NCI-H2107 treated with DMSO at 0.1 percent for 48 hours (cell line): ENCODE data around the gene ANKRD2.
"Not testable (repeated sequence)": the region's sequence is repeated elsewhere in the genome, so short reads cannot be mapped to it uniquely, and the experiment has no call there.

Source experiments
- DNase-seq: peaks from one replicate; lab custom pipeline; 2025; ENCODE audit not compliant: unreplicated experiment; lab: John Stamatoyannopoulos, UW

ANKRD2 gene, protein sequence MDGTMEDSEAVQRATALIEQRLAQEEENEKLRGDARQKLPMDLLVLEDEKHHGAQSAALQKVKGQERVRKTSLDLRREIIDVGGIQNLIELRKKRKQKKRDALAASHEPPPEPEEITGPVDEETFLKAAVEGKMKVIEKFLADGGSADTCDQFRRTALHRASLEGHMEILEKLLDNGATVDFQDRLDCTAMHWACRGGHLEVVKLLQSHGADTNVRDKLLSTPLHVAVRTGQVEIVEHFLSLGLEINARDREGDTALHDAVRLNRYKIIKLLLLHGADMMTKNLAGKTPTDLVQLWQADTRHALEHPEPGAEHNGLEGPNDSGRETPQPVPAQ

DNA sequence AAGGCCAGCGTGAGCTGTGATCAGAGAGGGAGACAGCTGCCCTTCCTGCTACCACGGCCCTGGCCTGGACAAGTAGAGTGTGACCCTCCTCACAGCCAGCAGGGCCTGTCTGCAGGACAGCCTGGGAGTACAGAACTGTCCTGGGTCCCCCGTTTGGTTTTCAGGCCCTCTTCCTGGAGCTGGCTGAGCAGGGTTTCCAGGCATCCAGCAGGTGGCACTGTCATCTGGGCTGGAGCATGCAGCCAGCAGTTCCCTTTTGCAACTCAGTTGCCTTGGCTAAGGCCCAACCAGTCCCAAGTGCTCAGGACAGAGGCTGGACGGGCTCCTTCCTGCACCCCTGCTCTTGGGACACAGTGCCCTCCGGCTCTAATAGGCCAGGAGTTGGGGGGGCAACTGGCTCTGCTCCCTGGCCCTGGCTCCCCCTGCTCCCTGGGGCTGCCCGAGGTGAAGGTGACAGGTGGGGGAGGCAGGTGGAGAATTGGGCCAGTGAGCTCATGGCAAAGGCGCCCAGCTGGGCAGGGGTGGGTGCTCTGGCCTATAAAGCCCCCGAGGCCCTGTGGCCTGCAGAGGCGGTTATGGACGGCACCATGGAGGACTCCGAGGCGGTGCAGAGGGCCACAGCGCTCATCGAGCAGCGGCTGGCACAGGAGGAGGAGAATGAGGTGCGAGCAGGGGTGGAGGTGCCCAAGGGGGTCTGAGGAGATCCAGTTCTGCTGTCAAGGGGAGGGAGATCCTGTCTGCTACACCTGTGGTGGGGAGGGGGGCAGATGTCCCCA is at the start of gene ANKRD2:
Gene ANKRD2, plus strand, starts transcription at position 566 of the 776 bp plus-strand sequence. Its CDS starts 10 bp downstream, at position 576.
- DNase-seq, result peak; percentile 1

DNA sequence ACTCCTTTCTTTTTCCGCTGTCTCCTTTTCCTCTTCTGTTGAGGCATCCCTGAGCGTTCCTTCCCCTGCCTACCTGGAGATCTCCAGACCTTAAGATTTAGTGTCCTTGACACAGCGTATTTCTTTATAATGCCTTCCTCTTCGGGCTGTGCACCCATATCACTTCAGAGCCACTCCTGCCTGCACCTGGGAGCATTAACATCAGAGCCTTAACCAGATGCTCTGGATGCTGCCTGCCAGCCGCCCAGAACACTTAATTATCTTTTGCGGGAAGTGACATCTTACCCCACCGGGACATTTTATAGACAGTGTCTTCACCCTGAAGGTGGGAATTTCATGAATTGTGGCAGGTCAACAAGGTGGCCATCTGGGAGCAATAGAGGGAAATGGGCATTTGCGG is 49.6 kb upstream of the ANKRD2 start:
- no peak for DNase-seq

DNA sequence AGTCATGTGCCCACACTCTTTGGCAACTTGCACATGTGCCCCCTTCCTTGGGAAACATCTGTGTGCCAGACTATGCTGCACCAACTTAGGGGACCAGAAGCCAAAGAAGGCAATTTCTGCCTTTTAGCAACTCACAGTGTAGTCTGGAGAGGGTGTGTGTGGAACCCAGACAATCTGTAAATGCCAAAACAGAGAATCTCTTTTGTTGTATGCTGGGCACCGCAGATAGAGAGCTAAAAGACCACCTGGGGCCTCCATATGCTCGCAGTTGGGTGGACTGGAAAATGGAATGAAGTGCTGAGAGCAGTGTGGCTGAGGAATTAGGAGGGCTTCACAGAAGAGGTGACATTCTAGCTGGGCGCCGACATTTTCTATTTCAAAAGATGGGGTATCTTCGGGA is 47.5 kb upstream of the ANKRD2 start:
- DNase-seq, result no peak

DNA sequence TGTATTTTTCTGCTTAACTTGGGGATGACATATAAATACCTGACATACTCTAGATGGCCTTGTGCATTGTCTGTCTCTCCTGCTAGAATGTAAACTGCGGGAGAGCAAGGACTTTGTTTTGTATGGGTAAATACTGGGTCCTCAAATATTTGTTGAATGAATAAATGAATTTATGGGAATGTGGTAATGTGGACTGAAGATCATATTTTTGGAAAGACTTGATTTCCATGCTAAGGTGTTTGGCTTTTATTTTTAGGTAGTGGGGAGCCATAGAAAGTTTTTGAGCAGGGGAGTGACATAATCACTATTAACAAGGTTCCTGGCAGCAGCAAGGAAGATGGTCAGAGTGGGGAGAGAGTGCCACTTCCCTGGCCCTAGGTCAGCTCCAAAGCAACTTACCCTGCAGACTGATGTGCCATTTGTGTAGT is 46.9 kb upstream of the ANKRD2 start:
- DNase-seq, result no peak

DNA sequence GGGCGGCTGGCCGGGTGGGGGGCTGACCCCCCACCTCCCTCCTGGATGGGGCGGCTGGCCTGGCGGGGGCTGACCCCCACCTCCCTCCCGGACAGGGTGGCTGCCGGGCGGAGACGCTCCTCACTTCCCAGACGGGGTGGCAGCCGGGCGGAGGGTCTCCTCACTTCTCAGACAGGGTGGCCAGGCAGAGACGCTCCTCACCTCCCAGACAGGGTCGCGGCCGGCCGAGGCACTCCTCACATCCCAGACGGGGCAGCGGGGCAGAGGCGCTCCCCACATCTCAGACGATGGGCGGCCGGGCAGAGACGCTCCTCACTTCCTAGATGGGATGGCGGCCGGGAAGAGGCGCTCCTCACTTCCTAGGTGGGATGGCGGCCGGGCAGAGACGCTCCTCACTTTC is 43.7 kb upstream of the ANKRD2 start:
- DNase-seq, result not testable (repeated sequence)

DNA sequence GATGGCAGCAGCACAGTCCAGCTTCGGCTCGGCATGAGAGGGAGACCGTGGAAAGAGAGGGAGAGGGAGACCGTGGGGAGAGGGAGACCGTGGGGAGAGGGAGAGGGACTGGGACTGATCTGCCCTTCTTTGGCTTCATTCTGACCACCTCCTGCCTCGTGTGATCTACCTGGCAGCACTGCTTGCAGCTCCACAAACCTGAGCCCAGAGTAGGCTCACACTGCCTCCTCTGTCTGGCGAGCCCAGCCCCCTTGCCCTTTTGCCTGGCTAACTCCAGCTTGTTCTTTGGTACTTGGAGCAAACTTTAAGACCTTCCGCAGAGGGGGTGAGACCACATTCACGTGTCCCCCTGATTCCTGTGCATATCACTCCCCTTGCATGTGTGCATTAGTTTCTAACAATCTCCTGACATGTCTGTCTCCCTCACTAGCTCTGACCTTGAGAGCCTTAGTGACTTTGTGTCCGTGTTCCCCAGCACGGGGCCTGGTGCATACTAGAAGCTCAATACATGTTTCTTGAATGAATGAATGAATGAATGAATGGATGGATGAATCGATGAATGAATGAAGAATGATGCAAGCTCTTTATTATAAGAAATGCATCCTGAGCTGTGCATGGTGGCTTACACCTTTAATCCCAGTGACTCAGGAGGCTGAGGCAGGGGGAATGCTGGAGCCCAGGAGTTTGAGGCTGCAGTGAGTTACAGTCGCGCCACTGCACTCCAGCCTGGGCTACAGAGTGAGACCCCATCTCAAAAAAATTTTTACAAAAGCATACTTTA is 42.7 kb upstream of the ANKRD2 start:
- no peak for DNase-seq

DNA sequence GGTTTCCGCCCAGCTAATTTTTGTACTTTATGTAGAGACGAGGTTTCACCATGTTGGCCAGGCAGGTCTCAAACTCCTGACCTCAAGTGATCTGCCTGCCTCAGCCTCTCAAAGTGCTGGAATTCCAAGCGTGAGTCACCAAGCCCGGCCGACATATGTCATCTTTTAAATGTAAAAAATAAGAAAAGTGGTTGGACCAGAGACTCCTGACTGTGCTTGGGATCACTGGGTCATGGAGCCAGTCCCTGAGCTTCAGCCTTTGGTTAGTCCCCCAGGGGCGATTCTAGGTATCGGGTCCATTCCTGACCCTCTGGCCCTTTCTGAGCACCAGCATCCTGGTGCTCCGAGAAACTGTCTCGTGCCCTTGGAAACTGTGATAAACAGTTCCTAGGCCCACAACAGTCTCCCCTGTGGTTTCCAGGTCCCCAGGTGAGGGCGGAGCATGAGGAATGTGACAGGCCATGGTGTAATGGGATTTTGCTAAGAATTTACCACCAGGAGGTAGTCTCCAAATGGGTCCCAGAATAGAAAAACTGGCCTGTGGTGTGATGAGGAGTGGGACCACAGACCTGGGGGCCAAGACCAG is 41.1 kb upstream of the ANKRD2 start:
- no peak for DNase-seq

DNA sequence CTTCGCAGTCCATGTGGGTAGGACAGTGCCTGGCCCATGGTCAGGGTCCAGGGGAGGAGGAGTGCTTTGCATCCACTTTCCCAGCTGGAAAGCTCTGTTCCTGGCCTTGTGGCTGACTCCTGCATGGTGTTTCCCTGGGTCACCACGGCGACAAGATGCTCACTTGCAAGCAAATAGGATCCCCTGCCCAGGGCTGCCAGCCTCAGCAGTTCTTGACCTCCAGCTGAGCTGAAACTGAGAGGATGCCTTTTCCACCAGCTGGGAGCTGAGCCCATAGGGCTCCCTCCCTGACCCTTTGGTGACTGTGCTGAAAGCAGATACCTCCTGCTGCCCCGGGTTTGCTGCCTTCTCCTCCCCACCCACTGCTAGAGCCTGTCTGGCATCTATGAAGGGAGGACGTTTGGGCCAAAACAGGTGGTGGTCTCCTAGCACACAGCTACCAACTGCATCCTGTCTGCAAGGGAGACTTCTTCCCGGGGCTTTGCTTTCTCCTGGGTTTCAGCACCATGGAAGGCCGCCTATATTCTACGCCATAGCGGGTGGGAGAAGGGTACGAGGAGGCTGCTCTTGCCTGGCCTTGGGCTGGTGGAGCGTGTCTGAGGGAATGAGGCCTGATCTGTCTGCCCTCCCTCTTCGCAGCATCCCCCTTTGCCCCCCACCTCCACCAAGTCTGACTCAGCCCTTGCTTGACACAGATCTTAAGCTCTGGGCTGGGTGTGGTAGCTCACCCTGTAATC is 39.5 kb upstream of the ANKRD2 start:
- DNase-seq, result peak; percentile 3

DNA sequence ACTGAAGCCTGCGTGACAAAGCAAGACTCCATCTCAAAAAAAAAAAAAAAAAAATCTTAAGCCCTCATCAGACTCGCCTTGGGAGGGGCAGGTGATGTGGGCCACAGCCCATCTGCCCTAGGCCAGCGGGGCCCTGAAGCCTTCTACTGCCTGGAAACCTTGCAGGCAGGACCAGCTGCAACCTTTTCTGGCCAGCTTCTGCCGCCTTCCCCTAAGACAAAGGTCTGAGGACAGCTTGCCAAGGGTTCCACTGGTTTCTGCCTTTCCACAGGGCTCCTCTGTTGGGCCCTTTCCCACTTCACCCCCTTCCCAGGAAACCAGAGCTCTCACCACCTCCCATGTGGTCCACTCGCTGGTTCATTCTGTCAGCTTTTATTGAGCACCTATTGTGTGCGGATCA is 38.7 kb upstream of the ANKRD2 start:
- no peak for DNase-seq

DNA sequence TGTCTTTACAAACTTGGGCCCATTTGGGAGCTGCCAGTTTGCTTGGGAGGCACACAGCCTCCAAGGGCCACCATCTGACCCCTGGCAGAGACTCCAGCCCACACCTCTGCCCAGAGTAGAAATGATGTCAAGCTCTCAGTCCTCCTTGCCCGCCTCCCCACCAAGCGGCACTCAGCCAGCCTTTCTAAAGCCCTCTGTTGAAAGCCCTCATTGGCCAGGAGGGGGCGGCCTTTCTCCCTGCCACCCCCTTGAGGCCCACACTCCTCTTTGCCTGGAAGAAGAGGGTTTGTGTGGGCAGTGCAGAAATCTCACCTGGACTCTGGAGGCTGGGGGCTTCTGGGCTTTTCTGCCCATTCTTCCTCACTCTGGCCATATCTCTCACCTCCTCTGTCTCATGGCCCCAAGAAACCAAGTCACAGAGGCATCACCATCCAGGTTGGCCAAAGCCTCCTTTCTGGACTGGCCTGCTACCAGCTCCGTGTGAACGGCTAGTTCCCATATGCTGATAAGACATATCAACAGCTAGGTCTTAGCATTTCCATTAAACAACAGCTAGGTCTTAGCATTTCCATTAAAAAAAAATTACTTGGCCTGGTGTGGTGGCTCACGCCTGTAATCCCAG is 37.7 kb upstream of the ANKRD2 start:
- no peak for DNase-seq

DNA sequence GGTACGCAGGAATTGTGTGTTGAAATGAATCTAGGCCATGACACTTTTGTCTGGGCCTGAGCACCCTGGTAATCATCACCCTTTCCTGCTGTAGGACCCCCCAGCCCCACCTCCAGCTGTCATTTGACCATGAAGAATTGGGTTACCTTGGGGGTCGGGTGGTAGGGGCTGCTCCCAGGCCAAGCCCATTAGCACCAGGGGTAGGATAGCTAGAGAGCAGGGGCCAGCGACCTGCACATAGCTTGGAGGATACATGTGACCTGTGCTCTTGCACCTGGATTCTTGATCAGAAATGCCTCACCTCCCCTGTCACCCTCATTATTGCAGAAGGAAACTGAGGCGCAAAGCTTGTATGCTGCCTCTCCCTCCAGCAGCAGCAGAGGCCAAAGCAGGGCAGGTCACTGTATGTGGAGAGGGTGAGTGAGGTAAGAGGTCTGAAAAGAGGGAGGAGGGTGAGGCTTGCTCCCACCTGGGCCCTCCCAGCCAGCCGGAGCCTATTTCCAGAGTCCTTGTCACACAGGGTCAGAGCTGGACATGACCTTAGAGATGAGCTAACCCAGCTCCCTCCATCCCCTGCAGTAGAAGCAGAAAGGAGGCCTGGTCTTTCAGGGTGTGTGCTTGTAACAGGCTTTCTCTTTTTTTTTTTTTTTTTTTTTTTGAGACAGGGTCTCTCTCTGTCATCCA is 35.3 kb upstream of the ANKRD2 start:
- no peak for DNase-seq

DNA sequence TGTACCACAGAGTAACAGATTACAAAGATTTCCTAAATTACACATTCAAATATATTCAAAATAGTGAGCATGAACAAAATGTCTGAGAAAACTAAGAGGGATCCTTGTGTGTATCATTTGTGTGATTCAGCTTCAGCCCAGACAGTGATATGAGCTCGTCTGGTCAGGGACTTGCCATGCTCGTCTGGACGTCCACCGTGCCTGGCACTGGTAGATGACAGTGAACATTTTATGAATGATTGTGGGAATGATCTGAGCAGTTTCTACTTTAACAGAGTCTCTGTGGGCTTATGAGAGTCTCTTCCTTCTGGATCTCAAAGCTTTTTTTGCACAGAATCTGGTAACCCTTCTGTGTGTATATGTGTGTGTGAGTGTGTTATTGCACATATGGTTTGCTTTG is 34.2 kb upstream of the ANKRD2 start:
- DNase-seq, result no peak

DNA sequence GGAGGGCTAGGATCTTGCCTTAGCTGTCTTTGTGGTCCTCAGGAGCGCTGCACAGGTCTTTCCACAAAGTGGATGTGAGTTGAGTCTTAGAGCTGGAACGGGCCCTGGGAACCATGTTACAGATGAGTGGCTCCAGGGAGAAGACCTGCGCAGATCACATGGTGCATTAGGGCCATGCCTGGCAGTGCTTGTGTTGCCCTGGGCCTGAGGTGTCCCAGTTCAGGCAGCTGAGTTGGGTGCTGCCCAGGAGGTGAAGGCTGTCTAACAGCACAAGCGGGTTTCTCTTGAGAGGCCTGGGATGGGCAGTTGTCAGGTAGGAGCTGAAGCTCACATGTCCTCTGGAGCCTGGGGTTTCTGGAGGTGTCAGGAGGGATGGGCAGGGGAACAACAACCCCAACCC is 33.7 kb upstream of the ANKRD2 start:
- no peak for DNase-seq

DNA sequence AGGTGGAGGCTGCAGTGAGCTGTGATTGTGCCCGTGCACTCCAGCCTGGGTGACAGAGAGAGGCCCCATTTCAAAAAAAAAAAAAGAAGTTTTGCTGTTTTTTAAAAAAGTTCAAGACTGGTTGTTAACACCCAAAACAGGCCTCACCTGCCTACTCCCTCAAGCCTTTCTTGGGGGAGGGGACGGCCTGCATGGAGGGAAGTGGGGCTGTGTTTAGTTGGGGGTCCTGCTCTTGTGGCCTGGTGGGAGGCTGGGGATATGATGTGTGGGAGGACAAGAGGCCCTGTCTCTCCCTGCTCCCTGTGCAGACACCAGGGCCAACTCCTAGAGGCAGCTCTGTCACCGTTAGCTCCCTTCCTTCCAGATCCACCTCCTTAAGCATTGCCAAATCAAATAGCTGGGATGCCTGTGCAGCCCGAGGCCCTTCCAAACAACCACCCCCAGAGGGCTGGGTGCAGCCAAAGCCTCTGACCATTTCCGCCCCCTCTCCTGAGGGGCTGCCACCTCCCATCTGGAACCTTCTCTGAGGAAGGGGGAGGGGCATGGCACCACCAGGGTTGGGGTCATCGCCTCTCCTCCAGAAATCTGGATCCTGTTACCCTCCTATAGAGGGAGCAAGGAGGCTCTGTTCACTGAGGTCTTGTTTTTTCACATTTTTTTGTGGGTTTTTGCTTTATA is 32.9 kb upstream of the ANKRD2 start:
- no peak for DNase-seq

DNA sequence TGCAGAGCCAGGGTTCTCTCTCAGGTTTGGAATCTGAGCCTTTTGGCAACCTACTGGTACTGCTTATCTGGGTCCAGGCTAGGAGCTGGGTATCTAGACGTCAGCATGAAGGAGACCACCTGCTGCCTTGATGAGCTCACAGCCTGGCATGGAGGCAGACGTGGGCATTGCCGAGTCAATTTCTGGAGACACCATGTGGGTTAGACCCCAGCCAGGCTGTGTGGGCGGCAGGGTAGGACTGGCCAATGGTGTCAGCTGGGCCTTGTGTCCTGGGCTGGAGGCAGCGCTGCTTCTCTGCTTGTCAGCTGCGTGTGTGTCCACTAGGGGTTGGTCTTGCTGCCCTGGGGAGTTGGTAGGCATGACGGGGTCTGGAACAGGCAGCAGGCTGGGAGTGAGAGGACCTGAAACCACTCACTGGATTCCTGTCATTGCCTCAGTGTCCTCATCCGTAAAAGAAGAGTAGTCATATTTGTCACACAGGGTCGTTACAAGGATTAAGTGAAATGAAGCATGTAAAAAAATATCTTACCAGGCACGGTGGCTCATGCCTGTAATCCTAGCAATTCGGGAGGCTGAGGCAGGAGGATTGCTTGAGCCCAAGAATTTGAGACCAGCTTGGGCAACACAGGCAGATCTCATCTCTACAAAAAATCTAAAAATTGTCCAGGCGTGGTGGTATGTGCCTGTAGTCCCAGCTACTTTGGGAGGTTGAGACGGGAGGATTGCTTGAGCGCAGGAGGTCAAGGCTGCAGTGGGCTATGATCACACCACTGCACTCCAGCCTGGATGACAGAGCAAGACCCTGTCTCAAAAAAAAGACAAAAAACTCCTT is 31.7 kb upstream of the ANKRD2 start:
- DNase-seq, result no peak

DNA sequence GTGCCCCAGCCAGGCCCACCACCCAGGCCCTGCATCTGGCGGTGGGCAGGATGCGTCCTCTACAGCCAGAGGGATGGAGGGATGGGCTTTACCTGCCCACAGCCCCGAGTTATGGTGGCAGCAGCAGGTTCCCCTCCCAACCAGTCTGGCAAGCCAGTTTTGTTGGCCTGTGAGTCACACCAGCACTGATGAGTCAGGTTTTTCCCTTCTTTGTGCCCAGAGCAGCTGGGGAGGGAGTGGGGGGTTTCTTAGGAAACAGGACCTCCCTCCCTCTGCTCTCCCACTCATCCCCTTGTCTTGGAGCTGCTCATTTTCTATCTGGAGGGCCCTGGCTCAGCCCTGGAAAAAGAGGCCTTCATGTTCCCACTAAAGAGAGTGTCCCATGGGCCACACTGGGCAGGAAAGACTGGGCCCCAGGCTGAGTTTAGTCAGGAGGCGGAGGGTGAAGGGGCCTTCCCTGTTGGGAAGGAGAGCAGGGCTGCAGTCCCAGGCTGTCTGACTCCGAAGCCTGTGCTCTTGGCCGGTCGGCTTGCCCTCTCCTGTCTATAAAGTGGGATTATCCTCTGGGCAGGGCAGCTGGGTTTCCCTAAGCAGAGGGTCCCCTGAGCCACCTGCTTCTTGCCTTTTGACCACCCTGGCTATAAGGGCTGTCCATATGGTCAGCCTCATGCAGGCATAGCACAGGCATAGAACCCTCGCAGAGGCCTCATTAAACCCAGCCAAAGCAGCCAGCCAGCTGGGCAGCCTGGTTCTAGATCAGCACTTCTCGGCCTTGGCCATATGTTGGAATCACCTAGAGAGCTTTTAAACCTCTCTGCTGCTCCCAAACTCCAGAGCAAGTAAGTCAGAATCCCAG is 30.2 kb upstream of the ANKRD2 start:
- DNase-seq, result no peak

DNA sequence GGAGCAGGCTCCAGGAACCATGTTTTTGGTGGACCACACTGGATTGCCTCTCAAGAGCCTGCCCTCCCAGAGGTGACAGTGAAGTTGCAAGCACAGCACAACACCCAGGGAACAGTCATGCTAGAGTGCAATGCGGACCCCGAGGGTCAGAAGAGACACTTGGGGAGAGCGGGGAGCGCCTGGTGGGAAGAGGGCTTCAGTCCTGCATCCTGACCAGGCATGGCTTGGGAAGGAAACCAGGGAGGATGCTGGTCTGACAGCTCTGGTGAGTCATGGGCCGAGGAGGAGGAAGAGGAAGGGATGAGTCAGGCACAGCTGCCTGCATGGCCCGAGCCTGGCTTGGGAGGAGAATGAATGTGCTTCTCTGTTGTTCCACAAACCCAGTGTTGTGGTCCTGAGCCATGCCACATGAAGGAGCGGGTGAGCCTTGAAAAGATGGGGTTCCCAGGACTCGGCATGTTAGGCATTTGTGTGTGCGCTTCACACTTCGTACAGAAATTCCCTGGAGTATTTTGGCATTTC is 29.5 kb upstream of the ANKRD2 start:
- DNase-seq, result no peak
